Adrenal gland (tissue), 12 donors: ENCODE results near the gene WBP2. TPM values are rescaled to one million over a fixed set of nuclear protein-coding genes. Genes with fewer than 3 reads are reported as not detected.

Experiments used
- DNase-seq, 7 donors: peaks; one replicate each; pipeline ENCODE4 v3.0.0-alpha.2; 2019 to 2020
- H3K27ac ChIP-seq, 5 donors: fragments of 200-600 bp; sonication (generic) in 4 of 5; 1 replicate in 3 of 5; 2 replicates in 2 of 5; pipeline versions ENCODE4 v1.5.1 to v1.8.0; 2016 to 2020; ENCODE audit warnings: mild to moderate bottlenecking in 1 of 5
- H3K27me3 ChIP-seq: fragments of 200-600 bp; 2 replicates; pipeline ENCODE4 v1.8.0; 2021
- H3K36me3 ChIP-seq, 2 donors: fragments of 200-600 bp; replicated peaks in 1 of 2; 1 replicate in 1 of 2; 2 replicates in 1 of 2; pipeline versions ENCODE4 v1.5.1 to v1.8.0; 2018 to 2022
- H3K4me1 ChIP-seq, 2 donors: fragments of 200-600 bp; replicated peaks in 1 of 2; 1 replicate in 1 of 2; 2 replicates in 1 of 2; pipeline versions ENCODE4 v1.5.1 to v1.8.0; 2018 to 2021
- H3K4me3 ChIP-seq, 4 donors: fragments of 200-600 bp; sonication (generic) in 3 of 4; one replicate each; pipeline ENCODE4 v1.5.1; 2016 to 2018
- H3K9me3 ChIP-seq, 3 donors: fragments of 200-600 bp; sonication (generic) in 1 of 3; replicated peaks in 1 of 3; 1 replicate in 2 of 3; 2 replicates in 1 of 3; pipeline versions ENCODE4 v1.5.1 to v1.8.0; 2016 to 2021
- CTCF ChIP-seq, 6 experiments: fragments of 450-650 bp in 4 of 6; fragments of 200-600 bp in 2 of 6; sonication (generic) in 1 of 6; IDR thresholded peaks; 1 replicate in 5 of 6; 2 replicates in 1 of 6; pipeline versions ENCODE4 v1.5.1 to v1.8.0; 2016 to 2021; ENCODE audit warnings: antibody characterized with exemption in 6 of 6, mild to moderate bottlenecking in 2 of 6, moderate library complexity in 1 of 6
- POLR2A ChIP-seq, 2 donors: fragments of 450-650 bp; IDR thresholded peaks; one replicate each; pipeline ENCODE4 v1.6.1; 2017; ENCODE audit warnings: antibody characterized with exemption in 2 of 2, mild to moderate bottlenecking in 2 of 2, moderate library complexity in 1 of 2
- WGBS, 4 donors: extraction: QIAGEN DNeasy Blood & Tissue Kit in 2 of 4; methylation state at CpG; one replicate each; pipeline versions ENCODE4 v1.1.5 to v1.1.7; 2013 to 2017; 5-methylcytosine and 5-hydroxymethylcytosine counted together
- intact Hi-C, 2 donors: fragments of 100-400 bp; cut with DNase I; formaldehyde crosslinking; loops; one replicate each; pipeline versions ENCODE4 v1.14.1 to v1.15.0; 2022 to 2023
- polyA plus RNA-seq, 3 donors: library from polyadenylated mRNA; stranded (reverse); fragments of 200-250 nt in 2 of 3; fragments of 350-450 nt in 1 of 3; fragmentation: Illumina TruSeq in 1 of 3; extraction: RNeasy Lipid Tissue Mini Kit (QIAGEN cat#74804) in 1 of 3; gene quantifications; one replicate each; pipeline ENCODE4 v1.2.3, GENCODE V29; 2013 to 2014
- total RNA-seq, 9 donors: library from RNA; depleted of rRNA in 4 of 9; stranded (reverse); fragments of >200 nt in 4 of 9; fragments of 120-200 nt in 1 of 9; fragmentation: NEBNext Ultra II Directional in 1 of 9; extraction: Animal tissue kit (Norgen Biotek cat#: 25700) in 1 of 9; gene quantifications; one replicate each; pipeline versions ENCODE4 v1.1.0 to v1.2.4, GENCODE V29; 2013 to 2023
- donor health status: healthy with polysubstance abuse.
- donor health status: Bipolar disorder and iron deficiency.
- donor health status: DM: yes; HTN: yes; CAD: no.
- donor health status: DM: no; HTN: no; CAD: no.
- donor health status: DM: no; HTN: no; CAD: no.
- donor health status: DM: yes; HTN: yes; CAD: no.

Gene WBP2
- total and polyA plus RNA-seq, 12 donors: 60.4 to 292 (median 223) TPM

- TF ChIP-seq CTCF (IDR thresholded peaks at IDR 0.05): no peak
- TF ChIP-seq POLR2A (IDR thresholded peaks at IDR 0.05): no peak
- Histone ChIP-seq H3K27me3 (no peaks in the 10 kb centered on the region), H3K36me3 (peaks cover 0 to 5% of the 10 kb centered on the region in 2 donors), H3K9me3 (no peaks in the 10 kb centered on the region), H3K4me3 (no peak overlapping the region), H3K27ac (no peak overlapping the region), H3K4me1 (peaks cover 16 to 21% of the 10 kb centered on the region in 2 donors)
- 73 to 95% (median 79%) methylated on average over 4 to 7 of the region's 7 CpGs for WGBS, 4 donors
- DNase-seq: no peak
- intact Hi-C loops: no loop called here
Measured at GRCh38 chr17:75840799-75841164, 14.4 kb downstream of the WBP2 start.

GRCh38 chr17:75839942-75840798, 15.0 kb downstream of the WBP2 start:
- no peak for DNase-seq

GRCh38 chr17:75838410-75838809, 16.7 kb downstream of the WBP2 start:
- Histone ChIP-seq H3K4me3 (no peak overlapping the region), H3K9me3 (no peaks in the 10 kb centered on the region), H3K36me3 (peaks cover 0 to 9% of the 10 kb centered on the region in 2 donors), H3K27ac (no peak overlapping the region), H3K27me3 (no peaks in the 10 kb centered on the region), H3K4me1 (no peaks in the 10 kb centered on the region)
- 45 to 65% (median 63%) methylated on average over 15 of the region's 15 CpGs for WGBS, 4 donors
- peak in 1 of 7 donors; percentile 42 for DNase-seq
- TF ChIP-seq POLR2A (IDR thresholded peaks at IDR 0.05) (no peak), CTCF (IDR thresholded peaks at IDR 0.05) (no peak)
- intact Hi-C loops: no loop called here

More at GRCh38 chr17:75839942-75840798, 15.0 kb downstream of the WBP2 start:
- Histone ChIP-seq H3K27ac (no peak overlapping the region), H3K4me3 (no peak overlapping the region), H3K9me3 (no peaks in the 10 kb centered on the region), H3K4me1 (peaks cover 10 to 15% of the 10 kb centered on the region in 2 donors), H3K36me3 (peaks cover 0 to 4% of the 10 kb centered on the region in 2 donors), H3K27me3 (no peaks in the 10 kb centered on the region)
- 88 to 95% (median 94%) methylated on average over 13 to 36 of the region's 36 CpGs for WGBS, 4 donors
- intact Hi-C loops: no loop called here
- TF ChIP-seq CTCF (IDR thresholded peaks at IDR 0.05) (no peak), POLR2A (IDR thresholded peaks at IDR 0.05) (no peak)

- DNase-seq: no peak
- no peaks in the 10 kb centered on the region for H3K4me1 ChIP-seq
- H3K4me3 ChIP-seq: no peak overlapping the region
- H3K27ac ChIP-seq: no peak overlapping the region
- intact Hi-C loops: no loop called here
- TF ChIP-seq CTCF (IDR thresholded peaks at IDR 0.05) (no peak), POLR2A (IDR thresholded peaks at IDR 0.05) (no peak)
- H3K27me3 ChIP-seq: no peaks in the 10 kb centered on the region
- H3K36me3 ChIP-seq: peaks cover 0 to 9% of the 10 kb centered on the region in 2 donors
- H3K9me3 ChIP-seq: no peaks in the 10 kb centered on the region
- WGBS, 4 donors: 57 to 77% (median 67%) methylated on average over 6 to 7 of the region's 7 CpGs
Measured at GRCh38 chr17:75837899-75838298, 17.2 kb downstream of the WBP2 start.
